ENCODE results near the gene OR51B4. TPM values are rescaled to one million over a fixed set of nuclear protein-coding genes. Genes with fewer than 3 reads are reported as not detected.

The OR51B4 gene
- polyA plus RNA-seq, 1 donor from 2014 or later = not detected

GRCh38 chr11:5293028-5293427 is 8.7 kb downstream of the OR51B4 start:
- no peaks in the 10 kb centered on the region for H3F3A ChIP-seq (ENCODE audit: insufficient read depth, low read length, poor library complexity, severe bottlenecking)
- H3K9ac ChIP-seq (ENCODE audit: low read length) = no peak overlapping the region
- no peak overlapping the region for H3K4me2 ChIP-seq (ENCODE audit: low read length)
- no peaks in the 10 kb centered on the region for H4K20me1 ChIP-seq (ENCODE audit: insufficient read depth)
- no peak overlapping the region for H3K4me3 ChIP-seq (ENCODE audit: low read length)
- H3K27ac ChIP-seq (ENCODE audit: low read length) = no peak overlapping the region
- H3K36me3 ChIP-seq (ENCODE audit: insufficient read depth, low read length) = no peaks in the 10 kb centered on the region
- H2AFZ ChIP-seq (ENCODE audit: low read depth, low read length) = no peak overlapping the region
- no peaks in the 10 kb centered on the region for H3K9me3 ChIP-seq (ENCODE audit: low read length)
- TF ChIP-seq EP300 (conservative IDR thresholded peaks at IDR 0.05; ENCODE audit: poor library complexity, severe bottlenecking) = no peak
- no peak for TF ChIP-seq POLR2AphosphoS5 (IDR thresholded peaks at IDR 0.05)
- TF ChIP-seq RAD21 (conservative IDR thresholded peaks at IDR 0.05) = no peak
- no peak for TF ChIP-seq TAF1 (IDR thresholded peaks at IDR 0.05; ENCODE audit: low read depth)
- no peak for TF ChIP-seq SMC3 (conservative IDR thresholded peaks at IDR 0.05; ENCODE audit: poor library complexity)
- no peaks in the 10 kb centered on the region for H3K79me2 ChIP-seq (replicated peaks; ENCODE audit: insufficient read depth, low read length)
- no peaks in the 10 kb centered on the region for H3K27me3 ChIP-seq (ENCODE audit: insufficient read depth, low read depth, low read length)
- H3K9me2 ChIP-seq (ENCODE audit: insufficient read depth, low read length) = no peaks in the 10 kb centered on the region

- H3K27me3 ChIP-seq (ENCODE audit: insufficient read depth, low read depth, low read length) = no peaks in the 10 kb centered on the region
Measured at GRCh38 chr11:5291207-5291838, 10.4 kb downstream of the OR51B4 start.

GRCh38 chr11:5290106-5290505 is 11.6 kb downstream of the OR51B4 start:
- H3K27me3 ChIP-seq (ENCODE audit: insufficient read depth, low read depth, low read length) = no peaks in the 10 kb centered on the region
- TF ChIP-seq EP300 (conservative IDR thresholded peaks at IDR 0.05; ENCODE audit: poor library complexity, severe bottlenecking) (no peak), REST (IDR thresholded peaks at IDR 0.05; ENCODE audit: borderline replicate concordance) (no peak), EZH2 (IDR thresholded peaks at IDR 0.05; ENCODE audit: borderline replicate concordance, insufficient read depth, low read length, poor library complexity, severe bottlenecking) (no peak), TAF1 (IDR thresholded peaks at IDR 0.05; ENCODE audit: low read depth) (no peak), MXI1 (conservative IDR thresholded peaks at IDR 0.05; ENCODE audit: poor library complexity, severe bottlenecking) (no peak), POLR2AphosphoS5 (IDR thresholded peaks at IDR 0.05) (no peak)
- no peaks in the 10 kb centered on the region for H3K9me3 ChIP-seq (ENCODE audit: low read length)
- no peaks in the 10 kb centered on the region for H4K20me1 ChIP-seq (ENCODE audit: insufficient read depth)
- no peaks in the 10 kb centered on the region for H3F3A ChIP-seq (ENCODE audit: insufficient read depth, low read length, poor library complexity, severe bottlenecking)
- H3K79me2 ChIP-seq (replicated peaks; ENCODE audit: insufficient read depth, low read length) = no peaks in the 10 kb centered on the region
- H3K27ac ChIP-seq (ENCODE audit: low read length) = no peak overlapping the region
- H3K9me2 ChIP-seq (ENCODE audit: insufficient read depth, low read length) = no peaks in the 10 kb centered on the region
- no peak overlapping the region for H3K4me3 ChIP-seq (ENCODE audit: low read length)
- no peak overlapping the region for H2AFZ ChIP-seq (ENCODE audit: low read depth, low read length)
- no peaks in the 10 kb centered on the region for H3K36me3 ChIP-seq (ENCODE audit: insufficient read depth, low read length)
- H3K9ac ChIP-seq (ENCODE audit: low read length) = no peak overlapping the region
- no peak overlapping the region for H3K4me2 ChIP-seq (ENCODE audit: low read length)

More at GRCh38 chr11:5291207-5291838, 10.4 kb downstream of the OR51B4 start:
- Histone ChIP-seq H3K79me2 (replicated peaks; ENCODE audit: insufficient read depth, low read length) (no peaks in the 10 kb centered on the region), H3K9me3 (ENCODE audit: low read length) (no peaks in the 10 kb centered on the region), H3K9ac (ENCODE audit: low read length) (no peak overlapping the region), H3K4me3 (ENCODE audit: low read length) (no peak overlapping the region), H3K36me3 (ENCODE audit: insufficient read depth, low read length) (no peaks in the 10 kb centered on the region), H3K27ac (ENCODE audit: low read length) (no peak overlapping the region), H3K9me2 (ENCODE audit: insufficient read depth, low read length) (no peaks in the 10 kb centered on the region), H3F3A (ENCODE audit: insufficient read depth, low read length, poor library complexity, severe bottlenecking) (no peaks in the 10 kb centered on the region), H2AFZ (ENCODE audit: low read depth, low read length) (no peak overlapping the region), H3K4me2 (ENCODE audit: low read length) (no peak overlapping the region), H4K20me1 (ENCODE audit: insufficient read depth) (no peaks in the 10 kb centered on the region)
- no peak for TF ChIP-seq EP300 (conservative IDR thresholded peaks at IDR 0.05; ENCODE audit: poor library complexity, severe bottlenecking)
- no peak for TF ChIP-seq TAF1 (IDR thresholded peaks at IDR 0.05; ENCODE audit: low read depth)
- TF ChIP-seq SMC3 (conservative IDR thresholded peaks at IDR 0.05; ENCODE audit: poor library complexity) = no peak
- no peak for TF ChIP-seq REST (IDR thresholded peaks at IDR 0.05; ENCODE audit: borderline replicate concordance)
